Smooth muscle cell of the coronary artery (primary cell): ENCODE measurements around the gene WFDC10A. TPM values are rescaled to one million over a fixed set of nuclear protein-coding genes. Genes with fewer than 3 reads are reported as not detected.

ENCODE experiments used
- total RNA-seq: library from RNA; depleted of rRNA; stranded (reverse); fragments of >200 nt; gene quantifications from 2 replicates; pipeline ENCODE4 v1.2.3, GENCODE V29; 2014; ENCODE audit warnings: low replicate concordance

The WFDC10A gene
- total RNA-seq: 0.12 TPM in 1 of 2 replicates, not detected in the other

DNA sequence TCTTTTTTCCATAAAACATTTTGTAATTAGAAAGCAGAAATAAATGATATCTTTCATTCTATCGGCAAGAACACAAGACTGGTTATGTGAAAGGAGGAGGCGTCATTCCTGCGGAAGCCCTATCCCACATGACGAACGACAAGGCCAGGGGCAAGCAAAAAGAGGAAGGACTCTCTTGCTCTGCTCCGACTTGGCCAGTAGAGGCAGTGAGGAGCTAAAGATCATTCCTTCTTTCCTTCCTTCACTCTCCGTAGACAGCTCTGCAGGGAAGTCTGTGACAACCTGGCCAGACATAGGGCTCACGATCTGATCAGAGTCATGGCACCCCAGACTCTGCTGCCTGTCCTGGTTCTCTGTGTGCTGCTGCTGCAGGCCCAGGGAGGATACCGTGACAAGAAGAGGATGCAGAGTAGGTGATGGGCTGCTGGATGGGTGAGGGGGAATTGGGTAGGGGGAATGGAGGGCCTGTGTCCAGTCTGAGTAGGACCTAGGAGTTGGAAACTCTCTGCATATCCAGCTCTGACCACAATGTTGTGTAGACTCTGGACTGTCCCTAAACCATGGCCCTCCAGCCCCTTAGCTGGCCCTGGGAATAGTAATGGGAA, at the start of gene WFDC10A:
TSS of gene WFDC10A (plus strand) at position 244 of the 605 bp plus-strand sequence. CDS start at position 319, 75 bp downstream.

DNA sequence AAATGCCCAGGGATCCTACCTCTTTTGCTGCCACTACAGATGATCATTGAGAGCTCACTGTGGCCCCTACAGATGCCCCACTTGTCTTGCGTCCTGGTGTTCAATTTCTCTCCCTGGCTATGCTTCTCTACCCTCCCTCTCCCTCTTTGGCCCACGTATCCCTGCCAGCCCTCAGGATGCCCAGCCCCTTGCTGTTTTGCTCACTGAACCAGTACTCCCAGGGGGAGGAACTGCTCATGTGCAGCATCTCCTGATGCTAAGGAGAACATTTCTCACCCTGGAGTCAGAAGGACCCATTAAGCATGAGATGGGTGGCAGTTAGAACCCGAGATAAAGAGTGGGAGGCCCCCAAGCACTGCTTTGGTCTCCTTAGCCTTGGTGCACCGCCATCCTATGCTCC, 1.6 kb downstream of the WFDC10A start, which contains the start of gene WFDC9:
TSS of gene WFDC9 (minus strand) at position 101 of the 400 bp plus-strand sequence. CDS start 21,103 bp downstream, outside the sequence.

DNA sequence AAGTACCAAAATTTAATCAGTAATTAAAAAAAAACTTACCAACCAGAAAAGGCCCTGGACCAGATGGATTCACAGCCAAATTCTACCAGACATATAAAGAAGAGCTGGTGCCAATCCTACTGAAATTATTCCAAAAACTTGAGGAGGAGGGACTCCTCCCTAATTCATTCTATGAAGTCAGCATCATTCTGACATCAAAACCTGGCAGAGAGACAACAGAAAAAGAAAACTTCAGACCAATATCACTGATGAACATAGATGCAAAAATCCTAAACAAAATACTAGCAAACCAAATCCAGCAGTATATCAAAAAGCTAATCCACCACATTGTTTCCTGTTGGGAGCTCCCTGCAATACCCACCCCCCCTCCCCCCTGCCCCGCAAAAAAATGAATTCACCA, 40.6 kb downstream of the WFDC10A start, which contains the start of gene WFDC11:
TSS of gene WFDC11 (minus strand) at position 101 of the 400 bp plus-strand sequence. CDS start 19,639 bp downstream, outside the sequence.

Other genes with a start within 250 kb of the WFDC10A start
- gene DBNDD2, start 221.4 kb upstream of the WFDC10A start, total RNA-seq: 0.83 and 1.1 TPM in 2 replicates
- gene PIGT, start 213.6 kb upstream of the WFDC10A start, total RNA-seq: 16.5 and 23.8 TPM in 2 replicates
- not detected in 2 replicates for gene WFDC2, start 160.0 kb upstream of the WFDC10A start, total RNA-seq
- gene SPINT3, start 114.1 kb upstream of the WFDC10A start, total RNA-seq: not detected in 2 replicates
- not detected in 2 replicates for gene WFDC6, start 90.3 kb upstream of the WFDC10A start, total RNA-seq
- not detected in 2 replicates for gene EPPIN, start 82.3 kb upstream of the WFDC10A start, total RNA-seq
- not detected in 2 replicates for gene WFDC8, start 50.5 kb upstream of the WFDC10A start, total RNA-seq
- gene WFDC9, start 1.5 kb downstream of the WFDC10A start, total RNA-seq: not detected in 2 replicates
- not detected in 2 replicates for gene WFDC11, start 40.5 kb downstream of the WFDC10A start, total RNA-seq
- not detected in 2 replicates for gene WFDC13, start 72.3 kb downstream of the WFDC10A start, total RNA-seq
- not detected in 2 replicates for gene WFDC10B, start 75.3 kb downstream of the WFDC10A start, total RNA-seq
- not detected in 2 replicates for gene SPINT4, start 92.6 kb downstream of the WFDC10A start, total RNA-seq
- gene WFDC3, start 162.1 kb downstream of the WFDC10A start, total RNA-seq: not detected in 2 replicates
- gene DNTTIP1, start 162.2 kb downstream of the WFDC10A start, total RNA-seq: 13.3 and 16.0 TPM in 2 replicates
- gene UBE2C, start 182.9 kb downstream of the WFDC10A start, total RNA-seq: 1.6 and 7.7 TPM in 2 replicates
- gene TNNC2, start 197.6 kb downstream of the WFDC10A start, total RNA-seq: 0.15 and 13.1 TPM in 2 replicates
- gene SNX21, start 204.1 kb downstream of the WFDC10A start, total RNA-seq: 27.1 and 64.9 TPM in 2 replicates
- 33.2 and 35.2 TPM in 2 replicates for gene ACOT8, start 227.7 kb downstream of the WFDC10A start, total RNA-seq
- 5.9 and 6.7 TPM in 2 replicates for gene ZSWIM3, start 227.9 kb downstream of the WFDC10A start, total RNA-seq